Vein endothelial cell (primary cell): ENCODE results near the gene TAS2R46. TPM values are rescaled to one million over a fixed set of nuclear protein-coding genes. Genes with fewer than 3 reads are reported as not detected.

ENCODE experiments used
- small RNA-seq: library from RNA; depleted of rRNA; stranded (forward); fragments of <200 nt; gene quantifications from one replicate; pipeline ENCODE3, GENCODE V24; 2012
- total RNA-seq: library from RNA; depleted of rRNA; stranded (reverse); fragments of >200 nt; gene quantifications from 2 replicates; pipeline ENCODE4 v1.2.3, GENCODE V29; 2012

Gene TAS2R46, protein sequence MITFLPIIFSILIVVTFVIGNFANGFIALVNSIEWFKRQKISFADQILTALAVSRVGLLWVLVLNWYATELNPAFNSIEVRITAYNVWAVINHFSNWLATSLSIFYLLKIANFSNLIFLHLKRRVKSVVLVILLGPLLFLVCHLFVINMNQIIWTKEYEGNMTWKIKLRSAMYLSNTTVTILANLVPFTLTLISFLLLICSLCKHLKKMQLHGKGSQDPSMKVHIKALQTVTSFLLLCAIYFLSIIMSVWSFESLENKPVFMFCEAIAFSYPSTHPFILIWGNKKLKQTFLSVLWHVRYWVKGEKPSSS
- 2.9 and 3.1 TPM in 2 replicates for total RNA-seq

DNA sequence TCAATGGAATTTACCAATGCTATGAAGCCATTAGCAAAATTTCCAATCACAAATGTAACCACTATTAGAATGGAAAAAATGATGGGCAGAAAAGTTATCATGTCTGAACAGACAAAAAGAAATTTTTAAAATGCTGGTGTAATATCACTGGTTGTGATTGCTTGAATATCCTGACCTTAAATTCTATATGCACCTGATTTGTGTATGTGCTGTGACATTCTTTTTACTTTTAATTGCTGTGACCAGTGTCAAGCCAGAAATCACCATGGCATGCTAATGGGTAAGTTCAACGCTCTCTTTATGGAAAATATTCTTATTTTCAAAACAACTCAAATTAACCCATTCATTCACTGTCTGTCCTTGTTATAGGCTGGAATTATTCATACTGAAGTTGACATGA, at the start of gene TAS2R46:
Gene TAS2R46 (minus strand): TSS at position 101 of the 400 bp plus-strand sequence. CDS start 0 bp downstream, at position 101.

DNA sequence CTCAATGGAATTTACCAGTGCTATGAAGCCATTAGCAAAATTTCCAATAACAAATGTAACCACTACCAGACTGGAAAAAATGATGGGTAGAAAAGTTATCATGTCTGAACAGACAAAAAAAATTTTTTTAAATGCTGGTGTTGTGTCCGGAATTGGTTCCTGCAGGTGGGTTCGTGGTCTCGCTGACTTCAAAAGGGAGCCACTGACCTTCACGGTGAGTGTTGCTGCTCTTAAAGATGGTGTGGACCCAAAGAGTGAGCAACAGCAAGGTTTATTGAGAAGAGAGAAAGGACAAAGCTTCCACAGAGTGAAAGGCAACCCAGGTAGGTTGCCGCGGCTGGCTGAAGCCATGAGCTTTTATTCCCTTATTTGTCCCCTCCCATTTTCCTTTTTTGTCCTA, 30.0 kb upstream of the TAS2R46 start, which contains the start of gene TAS2R43:
Gene TAS2R43 (minus strand): TSS at position 186 of the 400 bp plus-strand sequence. CDS start 84 bp downstream, at position 102.

DNA sequence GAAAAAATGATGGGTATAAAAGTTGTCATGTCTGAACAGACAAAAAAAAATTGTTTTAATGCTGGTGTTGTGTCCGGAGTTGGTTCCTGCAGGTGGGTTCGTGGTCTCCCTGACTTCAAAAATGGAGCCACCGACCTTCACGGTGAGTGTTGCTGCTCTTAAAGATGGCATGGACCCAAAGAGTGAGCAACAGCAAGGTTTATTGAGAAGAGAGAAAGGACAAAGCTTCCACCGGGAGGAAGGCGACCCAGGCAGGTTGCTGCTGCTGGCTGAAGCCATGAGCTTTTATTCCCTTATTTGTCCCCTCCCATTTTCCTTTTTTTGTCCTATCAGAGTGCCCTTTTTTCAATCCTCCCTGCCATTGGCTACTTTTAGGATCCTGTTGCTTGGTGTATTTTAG, 30.8 kb downstream of the TAS2R46 start, which contains the start of gene TAS2R31:
Gene TAS2R31 (minus strand): TSS at position 101 of the 400 bp plus-strand sequence. CDS start 72 bp downstream, at position 29.

DNA sequence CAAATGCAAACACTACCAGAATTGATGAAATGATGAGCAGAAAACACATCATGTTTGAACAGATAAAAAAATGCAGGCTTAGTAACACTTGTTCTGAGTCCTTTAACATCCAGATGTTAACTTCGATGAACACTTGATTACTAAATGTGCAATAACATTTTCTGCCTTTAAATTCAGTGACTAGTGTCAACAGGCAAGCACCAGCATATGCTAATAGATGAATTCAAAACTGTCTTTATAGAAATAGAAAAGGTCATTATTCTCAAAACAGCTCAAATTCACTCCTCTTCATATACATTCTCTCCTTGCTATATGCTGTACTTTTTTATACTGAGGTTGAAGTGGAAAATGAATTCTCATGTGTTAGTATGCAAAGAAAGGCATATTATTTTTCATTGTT, 39.6 kb downstream of the TAS2R46 start, which contains the start of gene TAS2R19:
Gene TAS2R19 (minus strand): TSS at position 101 of the 400 bp plus-strand sequence. CDS start 49 bp downstream, at position 52.

Small RNA genes lying within 50 kb of the gene (small RNA-seq; reads per million reads assigned to genes)
- not detected for gene AC018630.1

Other genes with a start within 250 kb of the TAS2R46 start
- gene TAS2R10, start 235.9 kb downstream of the TAS2R46 start, total RNA-seq: 0.98 and 1.5 TPM in 2 replicates
- gene PRR4, start 212.8 kb downstream of the TAS2R46 start, total RNA-seq: 0.76 and 2.3 TPM in 2 replicates
- 16.0 and 19.2 TPM in 2 replicates for gene PRH1, start 178.0 kb downstream of the TAS2R46 start, total RNA-seq
- 1.6 and 2.4 TPM in 2 replicates for gene TAS2R13, start 152.7 kb downstream of the TAS2R46 start, total RNA-seq
- gene PRH2, start 133.1 kb downstream of the TAS2R46 start, total RNA-seq: 0.65 TPM in 1 of 2 replicates, not detected in the other
- gene TAS2R14, start 123.0 kb downstream of the TAS2R46 start, total RNA-seq: 2.3 and 4.0 TPM in 2 replicates
- gene TAS2R50, start 75.4 kb downstream of the TAS2R46 start, total RNA-seq: 4.5 and 4.6 TPM in 2 replicates
- 3.9 and 5.4 TPM in 2 replicates for gene TAS2R20, start 64.0 kb downstream of the TAS2R46 start, total RNA-seq
- gene TAS2R19, start 39.7 kb downstream of the TAS2R46 start, total RNA-seq: 5.5 and 6.5 TPM in 2 replicates
- 6.9 and 7.2 TPM in 2 replicates for gene TAS2R31, start 30.9 kb downstream of the TAS2R46 start, total RNA-seq
- 1.3 and 1.6 TPM in 2 replicates for gene TAS2R43, start 30.0 kb upstream of the TAS2R46 start, total RNA-seq
- 5.6 and 6.5 TPM in 2 replicates for gene TAS2R30, start 72.3 kb upstream of the TAS2R46 start, total RNA-seq
- 7.2 and 8.2 TPM in 2 replicates for gene SMIM10L1, start 108.9 kb upstream of the TAS2R46 start, total RNA-seq
- gene TAS2R42, start 124.6 kb upstream of the TAS2R46 start, total RNA-seq: not detected in 2 replicates
- not detected in 2 replicates for gene PRB3, start 207.4 kb upstream of the TAS2R46 start, total RNA-seq
- not detected in 2 replicates for gene PRB4, start 248.1 kb upstream of the TAS2R46 start, total RNA-seq